ENCODE data around the gene GLB1L3. TPM values are rescaled to one million over a fixed set of nuclear protein-coding genes. Genes with fewer than 3 reads are reported as not detected.

The GLB1L3 gene
- total RNA-seq, 4 donors from 2014 or later, result not detected

GRCh38 chr11:134267966-134268365, 8.2 kb upstream of the GLB1L3 start:
- TF ChIP-seq CTCF (IDR thresholded peaks at IDR 0.05; ENCODE audit: low read depth), result no peak

GRCh38 chr11:134270250-134270714, 5.9 kb upstream of the GLB1L3 start:
- no peak for TF ChIP-seq CTCF (IDR thresholded peaks at IDR 0.05; ENCODE audit: low read depth)

- no peak for TF ChIP-seq CTCF (IDR thresholded peaks at IDR 0.05; ENCODE audit: low read depth)
These were observed 4.2 kb upstream of the GLB1L3 start for GRCh38 chr11:134271978-134272377.

GRCh38 chr11:134272381-134273316, 3.5 kb upstream of the GLB1L3 start:
- no peak for TF ChIP-seq CTCF (IDR thresholded peaks at IDR 0.05; ENCODE audit: low read depth)

GRCh38 chr11:134273317-134273712, 2.9 kb upstream of the GLB1L3 start:
- no peak for TF ChIP-seq CTCF (IDR thresholded peaks at IDR 0.05; ENCODE audit: low read depth)

- no peak for TF ChIP-seq CTCF (IDR thresholded peaks at IDR 0.05; ENCODE audit: low read depth)
These were observed 1.0 kb upstream of the GLB1L3 start for GRCh38 chr11:134275188-134275533.

- no peak for TF ChIP-seq CTCF (IDR thresholded peaks at IDR 0.05; ENCODE audit: low read depth)
These were observed 410 bp downstream of the GLB1L3 start for GRCh38 chr11:134276396-134277182.

Data from subcutaneous adipose tissue (tissue), 4 donors.